ENCODE data around the gene MATN1.

The MATN1 gene

DNA sequence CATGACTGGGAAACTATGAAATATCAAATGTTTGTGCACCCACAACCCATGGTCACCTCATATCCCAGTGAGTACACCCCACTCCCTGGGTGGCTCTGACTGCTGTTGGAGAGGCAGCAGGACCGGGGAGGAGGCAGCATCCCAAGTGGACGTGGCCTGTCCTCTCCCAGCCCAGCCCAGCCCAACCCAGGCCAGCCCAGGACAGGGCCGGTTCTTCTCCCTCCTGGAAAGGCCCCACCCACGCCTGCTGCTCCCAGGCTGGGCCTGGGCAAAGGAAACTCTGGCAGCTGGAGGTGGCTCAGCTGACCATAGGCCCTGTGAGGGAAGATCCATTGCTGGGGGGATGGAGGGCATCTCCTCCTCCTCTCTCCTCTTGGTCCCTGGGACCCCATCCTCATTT lies 19.1 kb downstream of the MATN1 start:
- ChIA-PET CTCF (no interaction called here), POLR2A (ENCODE audit: low non-redundant PET) (no interaction called here)
- no peak overlapping the region for H3K27ac ChIP-seq
- DNase-seq (ENCODE audit: low spot score) = no peak
- no peak for TF ChIP-seq CTCF (conservative IDR thresholded peaks at IDR 0.05; ENCODE audit: low read depth)

- ChIA-PET POLR2A (ENCODE audit: low non-redundant PET) (no interaction called here), CTCF (no interaction called here)
- no peak for DNase-seq (ENCODE audit: low spot score)
- no peak for TF ChIP-seq CTCF (conservative IDR thresholded peaks at IDR 0.05; ENCODE audit: low read depth)
- H3K27ac ChIP-seq = no peak overlapping the region
Measured at GRCh38 chr1:30702823-30703222, 20.6 kb downstream of the MATN1 start.

GRCh38 chr1:30701258-30701633 lies 22.1 kb downstream of the MATN1 start:
- ChIA-PET CTCF (no interaction called here), POLR2A (ENCODE audit: low non-redundant PET) (no interaction called here)
- TF ChIP-seq CTCF (conservative IDR thresholded peaks at IDR 0.05; ENCODE audit: low read depth) = no peak
- peak overlapping the region; percentile 79 for H3K27ac ChIP-seq
- no peak for DNase-seq (ENCODE audit: low spot score)

DNA sequence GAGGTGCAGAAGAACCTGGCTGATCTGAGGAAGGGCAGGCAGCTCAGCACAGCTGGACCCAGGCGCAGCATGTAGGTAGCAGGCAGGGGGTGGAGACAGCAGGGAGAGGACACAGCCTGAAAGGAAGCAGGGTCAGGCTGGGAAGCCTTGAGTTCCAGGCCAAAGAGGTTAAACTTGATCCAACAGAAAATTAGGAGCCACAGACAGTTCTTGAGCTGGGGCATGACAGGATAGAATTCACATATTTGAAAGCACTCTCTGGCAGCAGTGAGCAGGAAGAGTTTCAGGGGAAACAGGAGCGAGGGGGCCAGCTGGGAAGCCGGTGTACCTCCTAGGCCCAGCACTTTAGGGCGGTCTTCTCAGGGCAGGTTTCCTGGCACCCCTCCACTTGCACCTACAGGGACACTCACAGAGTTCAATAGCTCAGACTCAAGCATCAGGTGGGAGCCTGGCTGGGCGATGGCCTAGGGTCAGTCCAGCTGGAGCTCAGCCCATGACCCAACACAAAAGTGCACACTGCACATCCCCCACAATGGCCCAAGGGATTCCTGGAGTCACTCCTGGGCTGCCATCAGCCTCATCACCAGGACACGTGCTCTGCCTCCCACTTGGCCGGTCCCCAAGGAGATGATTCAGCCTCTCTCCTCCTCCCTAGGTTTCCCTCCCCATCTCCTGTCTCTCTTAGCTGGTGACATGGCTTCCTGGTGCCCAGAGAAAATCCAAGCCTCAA lies 22.7 kb downstream of the MATN1 start:
- ChIA-PET CTCF (interaction anchor here (0.6 kb wide), 1 partner anchor 71 kb away, joined by 3 read pairs; no protein-coding TSS in a partner anchor), POLR2A (ENCODE audit: low non-redundant PET) (no interaction called here)
- TF ChIP-seq CTCF (conservative IDR thresholded peaks at IDR 0.05; ENCODE audit: low read depth) = no peak
- H3K27ac ChIP-seq = peak overlapping the region; percentile 79
- DNase-seq (ENCODE audit: low spot score) = peak; percentile 69

DNA sequence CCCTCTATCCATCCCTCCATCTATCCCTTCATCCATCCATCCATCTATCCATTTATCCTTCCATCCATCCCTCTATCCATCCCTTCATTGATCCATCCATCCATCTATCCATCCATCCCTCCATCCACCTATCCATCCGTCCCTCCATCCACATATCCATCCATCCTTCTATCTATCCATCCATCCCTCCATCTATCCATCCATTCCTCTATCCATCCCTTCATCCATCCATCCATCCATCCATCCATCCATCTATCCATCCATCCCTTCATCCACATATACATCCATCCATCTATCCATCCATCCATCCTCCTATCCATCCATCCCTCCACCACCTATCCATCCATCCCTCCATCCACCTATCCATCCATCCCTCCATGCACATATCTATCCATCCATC lies 23.6 kb downstream of the MATN1 start:
- ChIA-PET POLR2A (ENCODE audit: low non-redundant PET) (no interaction called here), CTCF (no interaction called here)
- no peak overlapping the region for H3K27ac ChIP-seq
- no peak for TF ChIP-seq CTCF (conservative IDR thresholded peaks at IDR 0.05; ENCODE audit: low read depth)
- DNase-seq (ENCODE audit: low spot score) = no peak

GRCh38 chr1:30698401-30698981 lies 24.9 kb downstream of the MATN1 start:
- DNase-seq (ENCODE audit: low spot score) = no peak
- ChIA-PET POLR2A (ENCODE audit: low non-redundant PET) (no interaction called here), CTCF (interaction anchor here (0.6 to 1.2 kb wide), 2 partner anchors 16 to 46 kb away, joined by 3 read pairs; no protein-coding TSS in a partner anchor)
- no peak for TF ChIP-seq CTCF (conservative IDR thresholded peaks at IDR 0.05; ENCODE audit: low read depth)
- no peak overlapping the region for H3K27ac ChIP-seq
